HG03558 (cell line): ENCODE results near the gene SLC22A23.

Experiments
- ATAC-seq: cut with Tn5 transposase; IDR thresholded peaks from one replicate; pipeline ENCODE4 v1.9.1; 2021; ENCODE audit warnings: moderate number of reproducible peaks; ENCODE audit not compliant: unreplicated experiment; ENCODE audit errors: extremely low read depth

SLC22A23 gene

DNA sequence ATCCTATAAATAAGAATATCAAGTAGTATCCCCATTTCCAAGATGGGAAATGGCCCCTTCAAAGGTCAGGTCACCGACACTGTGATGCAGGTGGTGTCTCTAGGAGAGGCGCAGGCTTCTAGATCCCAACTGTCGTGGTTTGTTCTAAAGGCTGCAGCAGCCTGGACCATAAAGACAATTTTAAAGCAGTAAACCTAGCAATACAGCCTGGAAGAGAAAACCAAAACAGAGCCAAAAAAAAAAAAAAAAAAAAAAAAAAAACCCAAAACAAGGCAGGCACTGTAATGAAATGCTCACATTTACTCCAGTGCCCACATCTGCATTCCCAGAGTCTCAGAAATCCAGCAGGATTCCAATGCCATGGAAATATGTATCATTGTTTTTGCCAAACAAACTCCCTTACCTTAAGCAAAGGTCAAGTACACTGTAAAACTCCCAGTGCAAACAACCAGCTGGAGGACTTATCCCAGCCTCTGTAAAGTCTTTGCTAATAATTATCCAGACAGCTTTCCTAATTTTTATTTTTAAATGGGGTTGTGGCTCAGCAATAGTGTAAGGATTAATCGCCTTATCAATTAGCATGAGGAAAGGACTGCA lies 99.9 kb downstream of the SLC22A23 start:
- ATAC-seq, result no peak

DNA sequence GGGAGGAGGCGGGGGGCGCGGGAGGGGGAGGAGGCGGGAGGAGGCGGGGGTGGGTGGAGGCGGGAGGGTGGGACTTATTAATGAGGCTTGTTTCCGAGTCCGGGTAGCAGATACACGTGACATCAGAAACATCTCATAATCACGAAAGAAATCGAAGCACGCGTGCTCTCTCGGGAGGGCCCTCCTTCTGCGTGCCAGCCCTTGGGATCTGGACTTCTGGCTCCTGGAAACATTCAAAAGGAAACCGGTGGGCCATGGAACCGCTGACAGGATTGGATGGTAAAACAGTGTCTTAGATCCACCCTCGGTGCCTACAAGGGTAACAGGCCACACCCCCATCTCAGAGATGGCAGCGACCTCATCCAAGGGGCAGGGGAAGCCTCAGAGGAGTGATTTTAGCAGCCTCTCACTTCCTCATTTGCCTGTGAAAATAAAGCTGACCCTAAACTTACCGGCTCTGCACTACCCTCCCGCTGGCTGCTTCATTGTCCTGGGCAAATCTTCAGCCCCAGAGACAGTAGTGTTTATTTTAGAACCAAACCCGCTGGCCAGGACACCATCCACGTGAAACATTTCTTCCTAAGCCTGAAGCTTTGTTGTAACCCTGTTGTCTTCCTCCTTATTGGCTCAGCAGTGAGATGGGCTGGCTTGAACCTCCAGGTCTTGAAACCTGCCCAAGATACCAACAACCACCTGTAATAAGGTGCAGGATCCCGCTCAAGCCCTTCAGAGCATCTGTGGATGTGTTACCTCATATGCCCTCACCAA lies 100.6 kb downstream of the SLC22A23 start:
- ATAC-seq, result peak; percentile 74

DNA sequence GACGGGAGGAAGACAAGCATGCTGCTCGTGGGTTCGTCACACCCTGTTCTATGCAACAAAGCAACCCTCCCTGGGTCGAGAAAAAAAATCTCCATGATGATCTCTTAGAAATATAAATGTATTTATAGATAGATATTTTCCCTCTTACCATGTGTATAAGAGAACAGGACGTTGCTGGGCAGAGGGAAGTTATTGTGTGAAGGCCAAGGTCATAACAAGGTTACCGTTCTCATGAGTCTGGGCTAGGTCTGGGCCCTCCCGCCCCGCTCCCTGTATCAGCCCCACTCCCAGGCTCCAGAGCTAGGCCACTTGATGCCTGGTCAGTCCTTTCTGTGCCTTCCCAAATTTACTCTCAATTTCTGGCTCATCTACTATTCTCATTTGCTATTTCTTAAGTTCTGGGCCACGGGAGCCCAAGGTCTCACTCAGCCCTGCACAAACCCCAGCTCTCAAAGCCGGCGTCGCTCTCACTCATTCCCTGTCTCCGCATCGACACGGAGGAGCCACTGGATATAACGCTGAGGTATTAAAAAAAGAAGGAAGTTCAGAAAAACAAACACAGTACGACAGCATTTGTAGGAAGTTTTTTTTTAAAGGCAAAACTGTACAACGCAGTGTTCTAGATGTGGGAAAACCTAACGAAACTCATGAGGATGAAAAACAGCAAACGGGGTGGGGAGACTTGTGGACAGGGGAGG lies 101.3 kb downstream of the SLC22A23 start:
- no peak for ATAC-seq

DNA sequence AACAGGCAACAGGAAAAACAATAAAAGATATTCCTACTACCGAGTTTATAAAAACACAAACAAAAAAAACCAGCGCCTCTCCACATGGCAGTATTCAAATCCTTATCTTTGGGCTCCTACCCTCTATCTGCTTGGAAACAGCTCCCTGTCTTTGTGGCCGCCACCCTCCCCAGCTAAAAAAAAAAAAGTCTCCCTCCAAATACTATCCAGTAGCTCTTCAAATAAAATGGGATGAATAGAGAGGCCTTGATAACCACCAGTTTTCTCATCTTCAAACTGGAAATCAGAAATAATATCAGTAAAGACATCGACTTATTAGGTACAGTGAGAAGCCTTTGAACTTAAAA lies 101.9 kb downstream of the SLC22A23 start:
- ATAC-seq, result no peak

DNA sequence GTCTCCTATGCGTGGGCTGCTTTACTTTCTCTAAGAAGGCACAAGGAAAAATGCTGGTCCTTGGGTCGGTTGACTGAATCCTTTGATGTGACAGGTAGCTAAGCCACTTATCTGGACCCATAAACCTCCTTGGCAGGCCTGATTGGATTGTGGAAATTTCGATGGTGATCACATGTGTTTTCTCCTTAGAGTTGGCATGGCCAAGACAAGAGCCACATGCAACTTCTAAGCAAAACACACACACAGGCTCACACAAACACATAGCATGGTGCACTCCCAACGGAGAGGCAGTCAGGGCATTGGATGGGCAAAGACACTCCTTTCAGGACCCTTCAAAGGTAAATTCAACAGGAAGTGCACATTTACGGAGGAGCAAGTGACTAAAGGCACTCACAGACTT lies 102.9 kb downstream of the SLC22A23 start:
- ATAC-seq, result no peak

DNA sequence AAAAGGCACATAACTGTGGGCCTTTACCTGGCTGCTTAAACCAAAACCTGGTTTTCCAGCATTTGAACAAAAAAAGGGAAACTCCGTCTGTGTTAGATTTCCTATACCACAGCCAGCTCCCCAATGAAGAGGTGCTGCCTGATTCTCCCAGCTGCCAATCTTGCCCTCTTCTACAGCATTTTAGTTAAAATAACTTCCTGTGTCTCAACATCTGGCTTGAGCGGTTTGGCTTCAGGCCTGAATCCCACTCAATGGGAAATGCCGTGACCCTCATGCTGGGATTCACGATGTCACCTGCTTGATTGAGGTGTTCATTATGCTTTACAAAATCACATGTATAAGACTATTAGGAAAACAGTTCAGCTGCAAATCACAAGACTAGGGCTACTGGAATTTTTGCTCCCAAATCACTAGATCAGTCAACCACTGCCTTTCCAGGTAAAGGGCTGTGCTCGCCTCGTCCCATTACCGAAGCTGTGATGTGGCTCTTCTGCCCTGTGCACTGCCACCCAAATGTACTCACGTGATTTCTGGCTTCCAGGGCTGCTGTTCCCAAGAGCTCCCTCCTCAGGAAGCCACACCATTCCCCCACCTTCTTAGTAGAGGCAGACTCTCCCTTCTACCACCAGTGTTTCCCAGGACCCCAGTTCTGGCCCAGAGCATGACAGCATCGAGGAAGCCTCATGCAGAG lies 103.5 kb downstream of the SLC22A23 start:
- no peak for ATAC-seq

DNA sequence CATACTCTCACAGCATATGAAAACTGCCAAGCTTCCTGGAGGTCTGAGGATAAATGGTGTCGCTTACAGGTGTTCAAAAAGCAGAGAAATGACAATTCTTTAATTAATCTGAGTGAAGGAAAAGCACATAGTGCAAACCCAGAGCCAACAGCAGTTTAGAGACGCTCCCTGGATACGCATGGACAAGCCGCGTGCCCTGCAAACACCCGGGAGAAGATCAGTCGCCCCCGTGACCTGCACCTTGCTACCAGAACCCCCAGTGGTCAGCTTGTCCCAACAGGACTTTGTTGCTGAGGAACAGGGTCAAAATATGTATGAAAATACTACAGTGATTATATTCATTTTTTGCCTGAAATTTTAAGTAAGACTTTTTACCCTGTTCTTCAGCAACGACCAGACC lies 104.2 kb downstream of the SLC22A23 start:
- no peak for ATAC-seq

DNA sequence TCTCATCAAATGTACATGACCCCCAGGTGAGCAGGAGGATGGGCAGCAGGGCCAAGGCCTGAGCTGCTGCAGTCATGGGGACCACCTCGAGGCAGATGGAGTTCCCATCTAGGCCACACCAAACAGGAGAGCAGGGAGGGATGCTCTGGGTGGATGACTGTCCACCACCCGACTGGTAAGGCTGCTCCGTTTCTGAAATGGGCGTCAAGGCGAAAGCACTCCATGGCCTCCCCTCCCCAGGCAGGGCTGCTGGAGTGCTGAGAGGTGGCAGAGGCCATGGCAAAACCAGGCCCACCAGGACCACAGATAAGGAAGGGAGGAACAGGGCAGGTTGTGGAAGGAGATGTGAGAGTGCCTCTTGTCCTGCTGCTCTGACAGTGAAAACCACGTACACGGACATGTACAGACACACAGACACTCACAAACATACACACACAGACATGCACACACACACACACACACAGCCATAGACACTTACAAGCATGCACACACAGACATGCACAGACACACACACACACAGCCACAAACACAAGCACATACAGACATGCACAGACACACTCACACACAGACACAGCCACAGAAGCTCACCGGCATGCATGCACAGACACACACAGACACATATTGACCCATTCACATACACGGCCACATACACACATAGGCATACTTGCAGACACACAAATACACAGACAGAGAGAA lies 104.9 kb downstream of the SLC22A23 start:
- no peak for ATAC-seq

DNA sequence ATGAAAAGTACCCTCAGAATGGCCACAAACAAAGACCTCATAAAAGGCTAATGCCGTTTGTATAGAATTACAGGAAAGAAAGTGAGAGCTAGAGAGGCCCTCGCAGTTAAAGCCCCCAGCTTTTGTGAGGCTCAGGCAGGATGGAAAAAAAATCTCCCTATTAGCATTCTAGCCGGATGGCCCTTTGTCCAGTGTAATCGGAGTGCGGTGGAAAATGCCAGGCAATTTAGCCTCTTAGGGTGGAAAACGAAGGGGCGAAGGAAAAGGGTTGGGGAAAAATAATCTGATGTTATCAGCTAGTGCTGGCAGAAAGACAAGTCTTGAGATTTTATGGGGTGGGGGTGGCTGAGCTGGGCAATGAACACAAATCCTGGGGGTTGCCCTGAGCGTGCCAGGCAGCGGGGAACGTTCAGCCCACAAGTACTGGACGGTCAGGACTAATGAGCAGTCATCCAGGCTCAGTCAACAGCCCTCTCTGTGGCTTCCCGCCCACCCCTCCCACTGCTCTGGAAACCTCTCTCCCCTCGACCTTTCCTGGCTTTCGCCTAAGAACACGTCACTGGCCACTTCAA lies 105.7 kb downstream of the SLC22A23 start:
- no peak for ATAC-seq

DNA sequence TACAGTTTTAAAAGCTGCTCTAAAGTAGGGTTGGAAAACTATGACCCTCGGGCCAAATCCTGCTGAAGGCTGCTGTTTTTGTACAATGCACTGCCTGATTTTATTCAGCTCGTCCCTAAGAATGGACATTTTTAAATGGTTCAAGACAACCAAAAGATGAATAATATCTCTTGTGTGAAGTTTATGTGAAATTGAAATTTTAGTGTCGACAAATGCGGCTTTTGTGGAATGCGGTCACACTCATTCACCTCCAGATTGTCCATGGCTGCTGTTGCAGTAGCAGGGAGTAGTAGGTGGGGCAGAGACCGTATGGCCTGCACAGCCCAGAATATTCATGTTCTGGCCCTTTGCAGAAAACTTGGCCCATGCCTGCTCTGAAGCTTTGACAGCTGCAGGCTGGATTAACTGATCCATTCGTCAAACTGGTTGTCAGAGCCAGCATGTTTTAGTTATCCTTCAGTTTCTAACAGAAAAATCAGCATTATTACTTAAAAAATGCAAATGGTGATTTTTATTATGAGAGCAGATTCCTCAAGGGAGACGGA lies 106.5 kb downstream of the SLC22A23 start:
- no peak for ATAC-seq

DNA sequence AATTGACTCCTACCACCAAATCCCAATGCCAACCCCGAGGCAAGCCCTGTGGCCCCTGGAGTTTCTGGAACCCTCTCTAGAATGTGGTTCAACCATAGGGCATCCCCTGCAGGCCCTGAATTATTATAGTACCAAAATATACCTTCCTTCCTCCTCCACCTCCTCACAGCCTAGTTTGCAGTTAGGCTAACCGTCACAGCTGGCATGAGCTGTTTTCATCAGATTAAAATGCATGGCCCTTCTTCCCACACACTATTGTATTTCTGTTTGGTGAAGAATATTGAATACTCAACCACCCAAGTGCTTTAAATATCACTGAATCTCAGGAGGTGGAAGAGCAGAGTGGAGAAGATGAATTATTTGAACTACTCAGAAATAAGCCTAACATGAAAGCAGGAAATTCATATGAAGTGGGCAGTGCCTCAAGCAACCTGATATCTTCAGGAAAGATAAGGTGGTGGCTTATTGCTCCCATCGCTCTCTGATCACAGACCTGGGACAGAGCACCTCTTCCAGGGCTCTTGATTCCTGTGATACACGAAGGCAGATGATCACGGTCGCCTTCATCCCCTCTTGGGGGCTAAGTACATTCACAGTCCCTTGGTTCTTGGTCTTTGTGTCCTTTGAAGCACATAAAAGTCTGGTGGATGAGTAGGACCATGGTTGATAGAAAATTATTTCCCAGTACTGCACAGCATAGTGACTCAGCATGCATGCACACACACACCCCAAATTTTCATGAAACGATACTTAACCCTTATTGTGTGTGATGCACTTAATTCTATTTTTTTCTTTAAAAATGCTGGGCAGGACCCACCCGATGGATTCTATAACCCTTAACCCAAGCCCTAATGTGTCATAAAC lies 107.2 kb downstream of the SLC22A23 start:
- ATAC-seq, result no peak

DNA sequence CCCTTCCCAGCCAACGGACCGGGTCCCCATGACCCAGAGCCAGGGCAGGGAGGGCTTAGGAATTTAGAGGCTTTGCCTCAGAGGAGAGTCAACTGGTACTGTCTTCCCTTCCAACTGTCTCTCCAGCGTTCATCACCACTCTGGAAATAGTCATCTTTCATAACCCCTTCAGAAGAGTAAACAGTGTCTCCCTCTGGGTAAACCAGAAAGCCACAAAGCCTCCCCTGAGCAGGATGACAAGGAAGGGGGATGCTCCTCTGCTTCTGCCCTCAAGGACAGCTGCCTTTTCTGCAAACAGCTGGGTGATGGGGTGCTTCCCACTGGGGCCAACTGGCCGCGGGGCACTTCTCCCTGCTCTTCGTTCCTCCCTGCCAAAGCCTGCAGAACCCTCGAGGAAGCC lies 108.0 kb downstream of the SLC22A23 start:
- ATAC-seq, result no peak

DNA sequence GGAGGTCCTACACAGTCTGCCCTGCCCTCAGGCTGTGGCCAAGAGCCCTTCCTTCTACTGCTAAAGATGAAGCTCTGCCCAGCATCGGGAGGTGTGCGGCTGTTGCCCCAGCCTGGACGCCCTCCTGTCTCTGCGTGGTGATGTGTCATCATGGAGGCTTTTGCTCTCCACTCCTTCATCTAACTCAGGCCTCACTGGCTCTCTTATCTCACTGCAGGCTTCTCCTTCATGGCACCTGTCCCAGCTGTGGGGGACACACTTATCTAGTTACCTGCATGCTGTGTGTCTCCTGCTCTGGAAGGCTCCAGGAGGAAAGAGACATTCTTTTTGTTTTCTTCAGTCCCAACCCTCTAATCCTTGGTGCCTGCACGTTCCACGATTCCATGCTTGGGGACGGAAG lies 109.0 kb downstream of the SLC22A23 start:
- ATAC-seq, result no peak

DNA sequence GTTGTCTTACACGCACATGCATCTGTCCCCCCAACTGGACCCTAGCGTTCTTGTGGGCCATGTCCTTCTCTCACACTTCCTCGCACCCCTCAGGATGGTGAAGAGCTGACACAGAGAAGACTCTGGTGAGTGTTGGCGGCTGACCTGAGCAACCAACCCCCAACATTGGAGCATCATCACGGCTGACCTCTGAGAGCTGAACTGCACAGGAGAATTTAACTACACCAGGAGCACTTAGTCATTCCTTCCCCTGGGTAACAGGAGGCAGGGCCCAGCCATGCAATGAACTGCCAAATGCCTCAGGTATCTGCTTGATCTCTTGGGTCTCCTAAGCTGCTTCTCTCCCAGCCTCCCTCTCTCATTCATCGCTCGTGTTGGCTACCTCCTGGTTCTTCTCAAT lies 109.6 kb downstream of the SLC22A23 start:
- no peak for ATAC-seq

DNA sequence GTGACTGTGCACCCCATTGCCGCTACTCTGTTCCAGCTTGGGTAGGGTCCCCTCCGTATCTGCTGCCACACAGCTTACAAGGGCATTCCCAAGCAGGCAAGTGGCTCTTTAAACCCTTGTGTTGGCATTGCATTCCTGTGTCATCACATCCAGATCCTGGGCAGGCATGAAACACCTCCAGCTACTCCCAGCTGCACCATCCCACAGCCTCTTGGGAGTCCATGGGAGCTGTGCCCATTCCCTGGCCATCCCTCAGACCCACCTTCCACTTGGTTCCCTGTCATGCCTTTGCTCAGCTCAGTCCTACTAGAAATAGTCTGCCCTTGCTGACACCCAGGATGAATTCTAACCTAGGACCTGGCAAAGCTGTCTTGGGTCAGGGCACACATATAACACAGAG lies 110.4 kb downstream of the SLC22A23 start:
- no peak for ATAC-seq

DNA sequence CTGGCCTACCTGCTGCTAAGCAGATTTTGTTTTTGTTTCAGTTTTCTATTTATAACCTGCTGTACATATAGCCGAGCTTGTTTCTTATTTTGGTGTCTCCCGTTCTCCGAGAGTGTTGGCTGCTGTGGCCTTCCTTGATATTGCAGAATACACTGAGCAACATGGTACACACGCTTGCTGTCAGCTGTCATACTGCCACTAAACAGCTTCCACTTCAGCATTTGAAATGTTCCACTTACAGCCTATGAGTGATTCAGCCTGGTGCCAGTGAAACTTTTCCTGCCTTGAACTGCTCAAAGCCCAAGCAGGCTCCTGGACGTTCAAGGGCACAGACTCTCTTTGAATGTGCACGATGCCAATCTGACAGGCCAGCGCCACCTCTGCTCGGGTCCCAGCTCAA lies 111.0 kb downstream of the SLC22A23 start:
- ATAC-seq, result no peak

DNA sequence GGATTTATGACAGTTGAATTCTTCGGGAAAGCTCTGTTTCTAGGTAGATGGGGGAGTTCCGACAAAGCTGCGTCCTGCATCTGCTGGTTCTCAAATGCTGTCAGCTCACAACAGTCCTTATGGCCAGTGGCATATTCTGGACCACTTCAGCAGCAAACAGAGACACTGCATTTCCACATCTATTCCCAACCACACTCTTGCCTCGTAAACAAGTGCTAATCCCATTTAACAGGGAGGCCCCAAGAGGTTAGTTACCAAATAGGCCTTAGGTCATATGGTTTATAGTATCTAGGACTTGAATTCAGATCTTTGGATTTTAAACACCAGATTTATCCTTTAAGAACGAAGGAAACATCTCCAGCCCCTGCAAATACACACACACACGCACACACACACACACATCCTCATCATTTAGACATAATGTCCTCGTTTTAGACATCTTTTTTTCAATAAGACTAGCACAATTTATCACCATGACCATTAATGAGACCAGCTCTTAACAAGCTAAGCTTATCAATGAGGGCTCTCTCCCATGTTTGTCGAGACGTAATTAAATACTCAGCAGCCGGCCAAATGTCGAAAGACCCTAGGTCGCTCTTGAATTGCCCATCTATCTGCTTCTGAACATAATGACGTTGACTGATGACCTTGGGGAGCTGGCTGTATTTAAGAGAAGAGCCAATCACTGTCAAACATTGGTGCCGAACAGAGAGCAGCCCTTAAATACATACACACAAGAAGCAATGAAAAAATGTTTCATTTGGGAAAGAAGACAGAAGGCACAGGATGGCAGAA lies 113.6 kb downstream of the SLC22A23 start:
- no peak for ATAC-seq

DNA sequence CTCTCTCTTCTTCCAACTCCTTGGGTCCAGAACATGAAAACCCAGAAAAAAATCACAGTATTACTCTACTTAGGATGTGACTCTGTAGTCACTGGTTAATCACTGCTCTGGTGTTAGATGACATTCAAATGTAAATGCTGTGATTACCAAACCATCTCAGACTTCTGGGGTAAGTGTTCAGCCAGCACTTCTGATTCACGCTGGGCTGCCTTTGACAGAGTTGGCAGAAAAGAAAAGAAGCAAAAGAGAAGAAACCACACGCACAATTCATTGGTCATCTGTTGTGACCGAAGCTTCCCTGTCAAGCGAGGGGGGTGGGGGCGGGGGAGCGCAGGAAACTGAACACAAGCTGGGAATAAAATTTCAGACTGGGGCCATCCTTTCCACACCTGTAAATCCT lies 115.4 kb downstream of the SLC22A23 start:
- no peak for ATAC-seq
